GM23338 (cell line): ENCODE results near the gene ZNF23. TPM values are rescaled to one million over a fixed set of nuclear protein-coding genes. Genes with fewer than 3 reads are reported as not detected.

ENCODE experiments used
- ATAC-seq: fragments of 200-7000 bp; cut with Tn5 transposase; 3 replicates; pipeline ENCODE4 v1.9.1; 2020
- DNase-seq: peaks from one replicate; pipeline ENCODE4 v3.0.0-alpha.2; 2015; ENCODE audit warnings: low spot score
- H2AFZ ChIP-seq: fragments of 200-600 bp; sonication (generic); 2 replicates; pipeline ENCODE4 v1.8.0; 2016; ENCODE audit warnings: antibody characterized with exemption, mild to moderate bottlenecking, moderate library complexity
- H3F3A ChIP-seq: fragments of 200-600 bp; sonication (generic); replicated peaks from 2 replicates; pipeline ENCODE4 v1.8.0; 2017; ENCODE audit warnings: antibody characterized with exemption, mixed run types, low read depth
- H3K27ac ChIP-seq: fragments of 200-600 bp; sonication (generic); 2 replicates; pipeline ENCODE4 v1.6.1; 2016; ENCODE audit warnings: low read depth
- H3K27me3 ChIP-seq: fragments of 200-600 bp; sonication (generic); 2 replicates; pipeline ENCODE4 v1.8.0; 2016; ENCODE audit warnings: mild to moderate bottlenecking, mixed run types, moderate library complexity; ENCODE audit not compliant: insufficient read depth
- H3K36me3 ChIP-seq: fragments of 200-600 bp; sonication (generic); 2 replicates; pipeline ENCODE4 v1.8.0; 2016; ENCODE audit warnings: mild to moderate bottlenecking; ENCODE audit not compliant: insufficient read depth
- H3K4me1 ChIP-seq: fragments of 200-600 bp; sonication (generic); 2 replicates; pipeline ENCODE4 v1.8.0; 2016; ENCODE audit warnings: mild to moderate bottlenecking, moderate library complexity; ENCODE audit not compliant: insufficient read depth
- H3K4me2 ChIP-seq: fragments of 200-600 bp; sonication (generic); 2 replicates; pipeline ENCODE4 v1.7.1; 2017; ENCODE audit warnings: mixed run types
- H3K4me3 ChIP-seq: fragments of 200-600 bp; sonication (generic); 2 replicates; pipeline ENCODE4 v1.6.1; 2016; ENCODE audit warnings: mixed run types
- H3K79me2 ChIP-seq: fragments of 200-600 bp; sonication (generic); replicated peaks from 2 replicates; pipeline ENCODE4 v1.8.0; 2017; ENCODE audit warnings: mild to moderate bottlenecking; ENCODE audit not compliant: insufficient read depth
- H3K9me2 ChIP-seq: fragments of 200-600 bp; sonication (generic); 2 replicates; pipeline ENCODE4 v1.8.0; 2017; ENCODE audit not compliant: insufficient read depth
- H4K20me1 ChIP-seq: fragments of 200-600 bp; sonication (generic); replicated peaks from 2 replicates; pipeline ENCODE4 v1.8.0; 2017; ENCODE audit warnings: mild to moderate bottlenecking; ENCODE audit not compliant: insufficient read depth
- H3K27ac Mint-ChIP-seq: 2 replicates; pipeline ENCODE4 v1.8.0; 2020; ENCODE audit warnings: inconsistent platforms, mild to moderate bottlenecking, moderate library complexity, mixed read lengths
- H3K27me3 Mint-ChIP-seq: 3 replicates; pipeline ENCODE4 v1.8.0; 2022; ENCODE audit warnings: low read depth, mild to moderate bottlenecking, moderate library complexity, mixed read lengths, inconsistent platforms; ENCODE audit not compliant: insufficient read depth, poor library complexity
- H3K36me3 Mint-ChIP-seq: 3 replicates; pipeline ENCODE4 v1.8.0; 2021; ENCODE audit warnings: low read depth, mild to moderate bottlenecking, inconsistent platforms, moderate library complexity, mixed read lengths
- H3K4me1 Mint-ChIP-seq: 3 replicates; pipeline ENCODE4 v1.8.0; 2020; ENCODE audit warnings: mild to moderate bottlenecking, inconsistent platforms, mixed read lengths
- H3K4me3 Mint-ChIP-seq: 3 replicates; pipeline ENCODE4 v1.8.0; 2021; ENCODE audit warnings: moderate library complexity, mild to moderate bottlenecking, inconsistent platforms, mixed read lengths
- H3K9me3 Mint-ChIP-seq: 3 replicates; pipeline ENCODE4 v1.8.0; 2020; ENCODE audit warnings: moderate library complexity, mild to moderate bottlenecking, inconsistent platforms, mixed read lengths
- CREB1 ChIP-seq: fragments of 250-450 bp; sonication (Bioruptor Pico); IDR thresholded peaks from 2 replicates; pipeline ENCODE4 v1.5.0; 2020; ENCODE audit warnings: low read depth, mild to moderate bottlenecking, moderate library complexity
- EZH2 ChIP-seq: fragments of 200-600 bp; sonication (generic); IDR thresholded peaks from one replicate; pipeline ENCODE4 v1.8.0; 2017; ENCODE audit warnings: antibody characterized with exemption, mild to moderate bottlenecking, low read depth; ENCODE audit not compliant: unreplicated experiment
- EZH2phosphoT487 ChIP-seq: fragments of 200-600 bp; sonication (generic); IDR thresholded peaks from one replicate; pipeline ENCODE4 v1.8.1; 2018; ENCODE audit warnings: antibody characterized with exemption; ENCODE audit not compliant: unreplicated experiment
- NANOG ChIP-seq: IDR thresholded peaks from 2 replicates; pipeline ENCODE4 v1.6.1; 2016; ENCODE audit warnings: antibody characterized with exemption, borderline replicate concordance
- POLR2AphosphoS5 ChIP-seq: IDR thresholded peaks from 2 replicates; pipeline ENCODE4 v1.6.1; 2016; ENCODE audit warnings: antibody characterized with exemption, low read depth
- long read RNA-seq: library from polyadenylated mRNA; unstranded; transcript quantifications from one replicate; pipeline ENCODE4 v2.0.0, GENCODE V29; 2020; ENCODE audit not compliant: unreplicated experiment
- polyA plus RNA-seq: library from polyadenylated mRNA; unstranded; fragments of >200 nt; fragmentation: Nextera tagmentation; extraction: Ambion mirVana; gene quantifications from 2 replicates; pipeline ENCODE4 v1.2.1, GENCODE V29; 2016
- total RNA-seq: library from RNA; depleted of rRNA; stranded (reverse); fragments of >200 nt; shearing (Covaris generic); gene quantifications from 2 replicates; pipeline ENCODE4 v1.2.3, GENCODE V29; 2014; rRNA removed
- TF ChIP-seq, protein P1 (sequence below): IDR thresholded peaks from one replicate; pipeline ENCODE4 v1.6.1; 2018; ENCODE audit warnings: antibody characterized with exemption; ENCODE audit not compliant: unreplicated experiment
- TF ChIP-seq, protein P2 (sequence below): IDR thresholded peaks from 2 replicates; pipeline ENCODE4 v1.6.1; 2016; ENCODE audit warnings: antibody characterized with exemption
- TF ChIP-seq, protein P3 (sequence below): fragments of 250-450 bp; sonication (Bioruptor Pico); IDR thresholded peaks from 2 replicates; pipeline ENCODE4 v1.5.0; 2020; ENCODE audit warnings: mild to moderate bottlenecking, moderate library complexity
- TF ChIP-seq, protein P4 (sequence below), 2 experiments: fragments of 200-600 bp in 1 of 2; sonication (generic) in 1 of 2; conservative IDR thresholded peaks; 2 replicates each; pipeline versions ENCODE4 v1.5.1 to v1.6.1; 2016 to 2017; ENCODE audit warnings: antibody characterized with exemption in 2 of 2, low read depth in 2 of 2, mild to moderate bottlenecking in 2 of 2, moderate library complexity in 1 of 2

ZNF23 gene
- total RNA-seq: 8.8 TPM in 2 replicates
- 7.9 and 8.4 TPM in 2 replicates for polyA plus RNA-seq
- long read RNA-seq, full-length matches to known transcripts: 1 of 2 reads
- long read RNA-seq, partial matches to known transcripts: 0 of 2 reads
- long read RNA-seq, other reads (novel, unspliced or antisense): 1 of 2 reads

DNA sequence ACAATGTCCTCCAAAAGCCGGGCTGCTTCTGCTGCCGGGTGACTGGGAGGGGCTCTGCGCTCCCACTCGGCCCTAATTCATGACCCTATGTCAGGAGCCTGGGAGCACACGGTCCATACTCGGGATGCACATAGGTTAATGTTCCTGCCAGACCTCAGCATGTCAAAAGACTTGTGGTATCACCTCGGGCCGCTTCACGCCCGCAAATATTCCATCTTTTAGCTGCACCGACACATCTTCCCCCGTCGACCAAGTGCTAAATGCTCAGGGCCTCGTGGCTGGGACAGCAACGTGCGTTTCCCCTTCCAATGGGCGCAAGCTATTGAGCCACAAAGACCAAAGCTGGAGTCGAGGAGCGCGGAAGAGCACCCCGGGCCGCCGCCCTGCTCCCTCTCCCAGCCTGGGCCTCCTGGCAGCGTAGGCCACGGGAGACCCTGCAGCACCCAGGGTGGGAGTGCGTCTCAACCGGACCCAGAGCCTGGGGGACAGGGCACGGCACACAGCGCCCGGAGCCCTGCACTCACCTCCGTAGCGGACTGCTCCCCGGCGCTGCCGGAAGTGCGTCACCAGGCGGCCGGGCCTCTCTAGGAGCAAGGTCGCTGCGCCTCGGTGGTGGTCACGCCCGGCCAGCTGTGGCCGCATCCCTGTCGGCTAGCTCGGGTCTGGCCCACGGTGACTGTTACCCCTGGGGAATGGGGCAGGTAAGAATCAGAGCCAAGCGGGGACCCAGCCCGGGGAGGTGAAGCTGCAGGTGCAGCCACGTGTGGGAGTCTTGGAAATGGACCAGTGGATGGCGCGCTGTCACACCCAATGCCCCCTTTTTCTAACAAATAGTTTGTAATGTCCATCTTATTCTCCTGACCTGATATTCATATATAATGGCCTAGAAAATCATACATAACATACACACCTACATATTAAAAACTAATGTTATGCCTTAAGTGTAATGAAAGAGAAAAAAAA is at the start of gene ZNF23:
Gene ZNF23, minus strand, starts transcription at position 562 of the 963 bp plus-strand sequence. CDS start 5,451 bp downstream, outside the sequence.
- no peaks in the 10 kb centered on the region for H3F3A ChIP-seq
- Mint-ChIP-seq H3K4me1 (peaks cover 6% of the 10 kb centered on the region; the same call in 1 of the 3 replicates), H3K9me3 (no peaks in the 10 kb centered on the region), H3K36me3 (no peaks in the 10 kb centered on the region), H3K4me3 (peak within 1 kb of the TSS; percentile 98), H3K27me3 (peaks cover 1% of the 10 kb centered on the region), H3K27ac (peak within 1 kb of the TSS; percentile 91)
- H3K9me2 ChIP-seq: no peaks in the 10 kb centered on the region
- H3K36me3 ChIP-seq: no peaks in the 10 kb centered on the region
- DNase-seq: peak; percentile 83
- H2AFZ ChIP-seq: peak within 1 kb of the TSS; percentile 99
- H3K4me1 ChIP-seq: no peaks in the 10 kb centered on the region
- H3K27me3 ChIP-seq: no peaks in the 10 kb centered on the region
- H3K79me2 ChIP-seq: peaks cover 21% of the 10 kb centered on the region
- TF ChIP-seq NANOG (0 out of 2 replicates have a peak, but pooled peaks have one; percentile 9), EZH2 (no peak), POLR2AphosphoS5 (peak; percentile 98), EZH2phosphoT487 (no peak), CREB1 (CRISPR knock-in tag) (peak; percentile 97)
- TF ChIP-seq, protein P1, sequence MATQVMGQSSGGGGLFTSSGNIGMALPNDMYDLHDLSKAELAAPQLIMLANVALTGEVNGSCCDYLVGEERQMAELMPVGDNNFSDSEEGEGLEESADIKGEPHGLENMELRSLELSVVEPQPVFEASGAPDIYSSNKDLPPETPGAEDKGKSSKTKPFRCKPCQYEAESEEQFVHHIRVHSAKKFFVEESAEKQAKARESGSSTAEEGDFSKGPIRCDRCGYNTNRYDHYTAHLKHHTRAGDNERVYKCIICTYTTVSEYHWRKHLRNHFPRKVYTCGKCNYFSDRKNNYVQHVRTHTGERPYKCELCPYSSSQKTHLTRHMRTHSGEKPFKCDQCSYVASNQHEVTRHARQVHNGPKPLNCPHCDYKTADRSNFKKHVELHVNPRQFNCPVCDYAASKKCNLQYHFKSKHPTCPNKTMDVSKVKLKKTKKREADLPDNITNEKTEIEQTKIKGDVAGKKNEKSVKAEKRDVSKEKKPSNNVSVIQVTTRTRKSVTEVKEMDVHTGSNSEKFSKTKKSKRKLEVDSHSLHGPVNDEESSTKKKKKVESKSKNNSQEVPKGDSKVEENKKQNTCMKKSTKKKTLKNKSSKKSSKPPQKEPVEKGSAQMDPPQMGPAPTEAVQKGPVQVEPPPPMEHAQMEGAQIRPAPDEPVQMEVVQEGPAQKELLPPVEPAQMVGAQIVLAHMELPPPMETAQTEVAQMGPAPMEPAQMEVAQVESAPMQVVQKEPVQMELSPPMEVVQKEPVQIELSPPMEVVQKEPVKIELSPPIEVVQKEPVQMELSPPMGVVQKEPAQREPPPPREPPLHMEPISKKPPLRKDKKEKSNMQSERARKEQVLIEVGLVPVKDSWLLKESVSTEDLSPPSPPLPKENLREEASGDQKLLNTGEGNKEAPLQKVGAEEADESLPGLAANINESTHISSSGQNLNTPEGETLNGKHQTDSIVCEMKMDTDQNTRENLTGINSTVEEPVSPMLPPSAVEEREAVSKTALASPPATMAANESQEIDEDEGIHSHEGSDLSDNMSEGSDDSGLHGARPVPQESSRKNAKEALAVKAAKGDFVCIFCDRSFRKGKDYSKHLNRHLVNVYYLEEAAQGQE: peak; percentile 34
- TF ChIP-seq, protein P2, sequence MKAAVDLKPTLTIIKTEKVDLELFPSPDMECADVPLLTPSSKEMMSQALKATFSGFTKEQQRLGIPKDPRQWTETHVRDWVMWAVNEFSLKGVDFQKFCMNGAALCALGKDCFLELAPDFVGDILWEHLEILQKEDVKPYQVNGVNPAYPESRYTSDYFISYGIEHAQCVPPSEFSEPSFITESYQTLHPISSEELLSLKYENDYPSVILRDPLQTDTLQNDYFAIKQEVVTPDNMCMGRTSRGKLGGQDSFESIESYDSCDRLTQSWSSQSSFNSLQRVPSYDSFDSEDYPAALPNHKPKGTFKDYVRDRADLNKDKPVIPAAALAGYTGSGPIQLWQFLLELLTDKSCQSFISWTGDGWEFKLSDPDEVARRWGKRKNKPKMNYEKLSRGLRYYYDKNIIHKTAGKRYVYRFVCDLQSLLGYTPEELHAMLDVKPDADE: peak; percentile 91
- TF ChIP-seq, protein P3, sequence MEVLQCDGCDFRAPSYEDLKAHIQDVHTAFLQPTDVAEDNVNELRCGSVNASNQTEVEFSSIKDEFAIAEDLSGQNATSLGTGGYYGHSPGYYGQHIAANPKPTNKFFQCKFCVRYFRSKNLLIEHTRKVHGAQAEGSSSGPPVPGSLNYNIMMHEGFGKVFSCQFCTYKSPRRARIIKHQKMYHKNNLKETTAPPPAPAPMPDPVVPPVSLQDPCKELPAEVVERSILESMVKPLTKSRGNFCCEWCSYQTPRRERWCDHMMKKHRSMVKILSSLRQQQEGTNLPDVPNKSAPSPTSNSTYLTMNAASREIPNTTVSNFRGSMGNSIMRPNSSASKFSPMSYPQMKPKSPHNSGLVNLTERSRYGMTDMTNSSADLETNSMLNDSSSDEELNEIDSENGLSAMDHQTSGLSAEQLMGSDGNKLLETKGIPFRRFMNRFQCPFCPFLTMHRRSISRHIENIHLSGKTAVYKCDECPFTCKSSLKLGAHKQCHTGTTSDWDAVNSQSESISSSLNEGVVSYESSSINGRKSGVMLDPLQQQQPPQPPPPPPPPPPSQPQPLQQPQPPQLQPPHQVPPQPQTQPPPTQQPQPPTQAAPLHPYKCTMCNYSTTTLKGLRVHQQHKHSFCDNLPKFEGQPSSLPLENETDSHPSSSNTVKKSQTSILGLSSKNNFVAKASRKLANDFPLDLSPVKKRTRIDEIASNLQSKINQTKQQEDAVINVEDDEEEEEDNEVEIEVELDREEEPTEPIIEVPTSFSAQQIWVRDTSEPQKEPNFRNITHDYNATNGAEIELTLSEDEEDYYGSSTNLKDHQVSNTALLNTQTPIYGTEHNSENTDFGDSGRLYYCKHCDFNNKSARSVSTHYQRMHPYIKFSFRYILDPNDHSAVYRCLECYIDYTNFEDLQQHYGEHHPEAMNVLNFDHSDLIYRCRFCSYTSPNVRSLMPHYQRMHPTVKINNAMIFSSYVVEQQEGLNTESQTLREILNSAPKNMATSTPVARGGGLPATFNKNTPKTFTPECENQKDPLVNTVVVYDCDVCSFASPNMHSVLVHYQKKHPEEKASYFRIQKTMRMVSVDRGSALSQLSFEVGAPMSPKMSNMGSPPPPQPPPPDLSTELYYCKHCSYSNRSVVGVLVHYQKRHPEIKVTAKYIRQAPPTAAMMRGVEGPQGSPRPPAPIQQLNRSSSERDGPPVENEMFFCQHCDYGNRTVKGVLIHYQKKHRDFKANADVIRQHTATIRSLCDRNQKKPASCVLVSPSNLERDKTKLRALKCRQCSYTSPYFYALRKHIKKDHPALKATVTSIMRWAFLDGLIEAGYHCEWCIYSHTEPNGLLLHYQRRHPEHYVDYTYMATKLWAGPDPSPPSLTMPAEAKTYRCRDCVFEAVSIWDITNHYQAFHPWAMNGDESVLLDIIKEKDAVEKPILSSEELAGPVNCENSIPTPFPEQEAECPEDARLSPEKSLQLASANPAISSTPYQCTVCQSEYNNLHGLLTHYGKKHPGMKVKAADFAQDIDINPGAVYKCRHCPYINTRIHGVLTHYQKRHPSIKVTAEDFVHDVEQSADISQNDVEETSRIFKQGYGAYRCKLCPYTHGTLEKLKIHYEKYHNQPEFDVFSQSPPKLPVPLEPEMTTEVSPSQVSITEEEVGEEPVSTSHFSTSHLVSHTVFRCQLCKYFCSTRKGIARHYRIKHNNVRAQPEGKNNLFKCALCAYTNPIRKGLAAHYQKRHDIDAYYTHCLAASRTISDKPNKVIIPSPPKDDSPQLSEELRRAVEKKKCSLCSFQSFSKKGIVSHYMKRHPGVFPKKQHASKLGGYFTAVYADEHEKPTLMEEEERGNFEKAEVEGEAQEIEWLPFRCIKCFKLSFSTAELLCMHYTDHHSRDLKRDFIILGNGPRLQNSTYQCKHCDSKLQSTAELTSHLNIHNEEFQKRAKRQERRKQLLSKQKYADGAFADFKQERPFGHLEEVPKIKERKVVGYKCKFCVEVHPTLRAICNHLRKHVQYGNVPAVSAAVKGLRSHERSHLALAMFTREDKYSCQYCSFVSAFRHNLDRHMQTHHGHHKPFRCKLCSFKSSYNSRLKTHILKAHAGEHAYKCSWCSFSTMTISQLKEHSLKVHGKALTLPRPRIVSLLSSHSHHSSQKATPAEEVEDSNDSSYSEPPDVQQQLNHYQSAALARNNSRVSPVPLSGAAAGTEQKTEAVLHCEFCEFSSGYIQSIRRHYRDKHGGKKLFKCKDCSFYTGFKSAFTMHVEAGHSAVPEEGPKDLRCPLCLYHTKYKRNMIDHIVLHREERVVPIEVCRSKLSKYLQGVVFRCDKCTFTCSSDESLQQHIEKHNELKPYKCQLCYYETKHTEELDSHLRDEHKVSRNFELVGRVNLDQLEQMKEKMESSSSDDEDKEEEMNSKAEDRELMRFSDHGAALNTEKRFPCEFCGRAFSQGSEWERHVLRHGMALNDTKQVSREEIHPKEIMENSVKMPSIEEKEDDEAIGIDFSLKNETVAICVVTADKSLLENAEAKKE: no peak
- TF ChIP-seq, protein P4, sequence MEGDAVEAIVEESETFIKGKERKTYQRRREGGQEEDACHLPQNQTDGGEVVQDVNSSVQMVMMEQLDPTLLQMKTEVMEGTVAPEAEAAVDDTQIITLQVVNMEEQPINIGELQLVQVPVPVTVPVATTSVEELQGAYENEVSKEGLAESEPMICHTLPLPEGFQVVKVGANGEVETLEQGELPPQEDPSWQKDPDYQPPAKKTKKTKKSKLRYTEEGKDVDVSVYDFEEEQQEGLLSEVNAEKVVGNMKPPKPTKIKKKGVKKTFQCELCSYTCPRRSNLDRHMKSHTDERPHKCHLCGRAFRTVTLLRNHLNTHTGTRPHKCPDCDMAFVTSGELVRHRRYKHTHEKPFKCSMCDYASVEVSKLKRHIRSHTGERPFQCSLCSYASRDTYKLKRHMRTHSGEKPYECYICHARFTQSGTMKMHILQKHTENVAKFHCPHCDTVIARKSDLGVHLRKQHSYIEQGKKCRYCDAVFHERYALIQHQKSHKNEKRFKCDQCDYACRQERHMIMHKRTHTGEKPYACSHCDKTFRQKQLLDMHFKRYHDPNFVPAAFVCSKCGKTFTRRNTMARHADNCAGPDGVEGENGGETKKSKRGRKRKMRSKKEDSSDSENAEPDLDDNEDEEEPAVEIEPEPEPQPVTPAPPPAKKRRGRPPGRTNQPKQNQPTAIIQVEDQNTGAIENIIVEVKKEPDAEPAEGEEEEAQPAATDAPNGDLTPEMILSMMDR (conservative IDR thresholded peaks at IDR 0.05; ENCODE audit: low read depth in 2 of 2): peak; percentile 10 to 13; a peak in 1 of 4 replicates
- H3K27ac ChIP-seq: peak within 1 kb of the TSS; percentile 66
- H3K4me2 ChIP-seq: peak within 1 kb of the TSS; percentile 98
- peak within 1 kb of the TSS; percentile 99 for H3K4me3 ChIP-seq
- peak; percentile 99 for ATAC-seq
- H4K20me1 ChIP-seq: 0 out of 2 replicates have a peak, but pooled peaks cover 6% of the 10 kb centered on the region
